Ascending aorta (tissue), 2 donors: Measurements from ENCODE around the gene ENO2. TPM values are rescaled to one million over a fixed set of nuclear protein-coding genes. Genes with fewer than 3 reads are reported as not detected.
A peak's percentile ranks its signal among the peaks of the same experiment; 100 is the strongest.

Source experiments
- DNase-seq, 2 donors: peaks; one replicate each; pipeline ENCODE4 v3.0.0-alpha.2; 2019; ENCODE audit warnings: low spot score in 2 of 2
- H3K27ac ChIP-seq, 2 donors: fragments of 200-600 bp; sonication (generic); one replicate each; pipeline ENCODE4 v1.5.1; 2016 to 2017; ENCODE audit warnings: mild to moderate bottlenecking in 1 of 2
- H3K27me3 ChIP-seq: fragments of 200-600 bp; sonication (generic); one replicate; pipeline ENCODE4 v1.5.1; 2017
- H3K36me3 ChIP-seq, 2 donors: fragments of 200-600 bp; sonication (generic); one replicate each; pipeline ENCODE4 v1.5.1; 2016
- H3K4me1 ChIP-seq, 2 donors: fragments of 200-600 bp; sonication (generic); one replicate each; pipeline ENCODE4 v1.5.1; 2016 to 2017; ENCODE audit warnings: mild to moderate bottlenecking in 1 of 2
- H3K4me3 ChIP-seq, 2 donors: fragments of 200-600 bp; sonication (generic); one replicate each; pipeline ENCODE4 v1.5.1; 2016 to 2017; ENCODE audit warnings: mild to moderate bottlenecking in 1 of 2
- H3K9me3 ChIP-seq, 2 donors: fragments of 200-600 bp; sonication (generic); one replicate each; pipeline ENCODE4 v1.5.1; 2016
- intact Hi-C: fragments of 100-400 bp; cut with DNase I; formaldehyde crosslinking; loops from one replicate; pipeline ENCODE4 v1.15.1; 2023
- total RNA-seq: library from RNA; depleted of rRNA; stranded (reverse); fragments of >200 nt; gene quantifications from one replicate; pipeline ENCODE4 v1.1.0, GENCODE V29; 2016
- TF ChIP-seq, protein P1 (sequence below), 3 experiments: fragments of 200-600 bp in 2 of 3; fragments of 450-650 bp in 1 of 3; sonication (generic) in 2 of 3; IDR thresholded peaks; one replicate each; pipeline ENCODE4 v1.5.1; 2016 to 2019; ENCODE audit warnings: antibody characterized with exemption in 3 of 3, mild to moderate bottlenecking in 1 of 3, moderate library complexity in 1 of 3

The ENO2 gene
- total RNA-seq, 1 donor from 2014 or later: 30.3 TPM

GRCh38 chr12:6960593-6961277 is 46.4 kb downstream of the ENO2 start:
- peak overlapping the region; percentile 38 to 64 for H3K27ac ChIP-seq
- H3K9me3 ChIP-seq: no peaks in the 10 kb centered on the region
- peaks cover 0 to 10% of the 10 kb centered on the region in 2 donors for H3K4me1 ChIP-seq
- peak in 1 of 2 donors; percentile 62 for DNase-seq
- peaks cover 6 to 7% of the 10 kb centered on the region in 2 donors for H3K36me3 ChIP-seq
- H3K27me3 ChIP-seq: no peaks in the 10 kb centered on the region
- peak overlapping the region in 1 of 2 donors; percentile 22 for H3K4me3 ChIP-seq
- TF ChIP-seq, protein P1, sequence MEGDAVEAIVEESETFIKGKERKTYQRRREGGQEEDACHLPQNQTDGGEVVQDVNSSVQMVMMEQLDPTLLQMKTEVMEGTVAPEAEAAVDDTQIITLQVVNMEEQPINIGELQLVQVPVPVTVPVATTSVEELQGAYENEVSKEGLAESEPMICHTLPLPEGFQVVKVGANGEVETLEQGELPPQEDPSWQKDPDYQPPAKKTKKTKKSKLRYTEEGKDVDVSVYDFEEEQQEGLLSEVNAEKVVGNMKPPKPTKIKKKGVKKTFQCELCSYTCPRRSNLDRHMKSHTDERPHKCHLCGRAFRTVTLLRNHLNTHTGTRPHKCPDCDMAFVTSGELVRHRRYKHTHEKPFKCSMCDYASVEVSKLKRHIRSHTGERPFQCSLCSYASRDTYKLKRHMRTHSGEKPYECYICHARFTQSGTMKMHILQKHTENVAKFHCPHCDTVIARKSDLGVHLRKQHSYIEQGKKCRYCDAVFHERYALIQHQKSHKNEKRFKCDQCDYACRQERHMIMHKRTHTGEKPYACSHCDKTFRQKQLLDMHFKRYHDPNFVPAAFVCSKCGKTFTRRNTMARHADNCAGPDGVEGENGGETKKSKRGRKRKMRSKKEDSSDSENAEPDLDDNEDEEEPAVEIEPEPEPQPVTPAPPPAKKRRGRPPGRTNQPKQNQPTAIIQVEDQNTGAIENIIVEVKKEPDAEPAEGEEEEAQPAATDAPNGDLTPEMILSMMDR (IDR thresholded peaks at IDR 0.05): no peak
- intact Hi-C loops: no loop called here

DNA sequence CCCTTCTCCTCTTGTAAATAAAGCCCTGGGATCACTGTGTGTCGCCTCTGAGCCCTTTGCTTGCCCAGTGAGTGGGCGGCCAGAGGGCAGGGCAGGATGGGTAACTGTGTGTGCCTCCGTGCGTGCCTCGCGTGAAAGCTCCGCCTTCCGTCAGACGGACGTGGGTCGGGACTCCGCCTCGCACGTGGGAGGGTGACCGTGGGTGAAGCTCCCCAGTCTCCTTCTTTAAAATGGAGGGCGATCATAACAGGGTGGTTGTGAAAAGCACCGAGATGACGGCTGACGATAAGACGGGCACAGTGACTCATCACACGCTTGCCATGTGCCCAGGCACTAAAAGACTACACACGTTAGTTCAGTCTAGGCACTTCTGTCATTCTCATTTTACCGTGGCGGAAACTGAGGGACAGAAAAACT is 46.9 kb downstream of the ENO2 start:
- peak overlapping the region; percentile 38 to 64 for H3K27ac ChIP-seq

GRCh38 chr12:6961695-6962284 is 47.4 kb downstream of the ENO2 start:
- Histone ChIP-seq H3K4me3 (peak overlapping the region in 1 of 2 donors; percentile 30), H3K36me3 (peaks cover 16 to 17% of the 10 kb centered on the region in 2 donors), H3K9me3 (no peaks in the 10 kb centered on the region), H3K27me3 (no peaks in the 10 kb centered on the region), H3K4me1 (peaks cover 0 to 10% of the 10 kb centered on the region in 2 donors), H3K27ac (peak overlapping the region; percentile 38 to 64)
- TF ChIP-seq, protein P1 (IDR thresholded peaks at IDR 0.05): peak in 2 of 3 experiments; percentile 4 to 22
- peak in 1 of 2 donors; percentile 79 for DNase-seq
- intact Hi-C loops: no loop called here

More for the DNA sequence above, 46.9 kb downstream of the ENO2 start:
- intact Hi-C loops: no loop called here
- H3K4me3 ChIP-seq: peak overlapping the region in 1 of 2 donors; percentile 30
- TF ChIP-seq, protein P1 (IDR thresholded peaks at IDR 0.05): no peak
- peak in 1 of 2 donors; percentile 75 for DNase-seq
- H3K27me3 ChIP-seq: no peaks in the 10 kb centered on the region
- H3K9me3 ChIP-seq: no peaks in the 10 kb centered on the region
- peaks cover 0 to 10% of the 10 kb centered on the region in 2 donors for H3K4me1 ChIP-seq
- H3K36me3 ChIP-seq: peaks cover 11 to 12% of the 10 kb centered on the region in 2 donors

- DNase-seq: no peak
- TF ChIP-seq, protein P1 (IDR thresholded peaks at IDR 0.05): no peak
- peak overlapping the region; percentile 38 to 64 for H3K27ac ChIP-seq
- no peaks in the 10 kb centered on the region for H3K9me3 ChIP-seq
- H3K4me3 ChIP-seq: no peak overlapping the region
- peaks cover 0 to 10% of the 10 kb centered on the region in 2 donors for H3K4me1 ChIP-seq
- no peaks in the 10 kb centered on the region for H3K27me3 ChIP-seq
- H3K36me3 ChIP-seq: peaks cover 23 to 24% of the 10 kb centered on the region in 2 donors
- intact Hi-C loops: no loop called here
These were observed 48.1 kb downstream of the ENO2 start for GRCh38 chr12:6962285-6963015.

DNA sequence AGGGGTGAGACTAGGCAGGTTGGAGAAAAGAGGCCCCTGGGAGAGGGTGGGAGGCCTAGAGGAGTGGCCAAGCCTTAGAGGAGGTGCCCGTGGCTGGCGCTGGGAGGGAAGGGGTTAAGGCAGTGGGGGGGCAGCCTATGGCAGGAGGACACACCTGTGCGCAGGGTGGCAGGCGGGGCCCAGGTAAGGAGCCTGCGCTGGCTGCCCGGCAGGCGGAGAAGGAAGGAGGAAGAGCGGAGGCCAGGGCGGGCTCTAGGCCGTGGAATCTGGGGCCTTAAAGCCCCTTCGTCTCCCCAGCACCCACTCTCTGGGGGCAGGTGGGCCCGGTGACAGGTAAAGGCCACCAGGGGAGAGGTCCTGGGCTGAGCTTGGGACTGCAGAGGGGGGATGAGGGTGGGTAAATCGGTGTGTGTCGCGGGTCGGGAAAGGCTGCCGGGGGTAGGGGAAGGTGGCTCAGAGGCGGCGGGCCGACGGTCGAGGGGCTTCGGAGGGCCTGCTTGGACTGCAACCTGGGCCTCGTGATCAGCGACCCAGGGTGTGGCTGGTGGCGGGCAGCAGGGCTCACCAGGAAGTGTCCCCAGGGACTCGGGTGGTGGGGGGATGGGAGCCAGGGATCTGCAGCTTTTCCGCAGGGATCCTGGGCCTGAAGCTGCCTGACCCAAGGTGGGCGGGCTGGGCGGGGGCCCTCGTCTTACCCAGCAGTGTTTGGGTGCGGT is 48.8 kb downstream of the ENO2 start:
- intact Hi-C loops: no loop called here

More for the DNA sequence above, 48.8 kb downstream of the ENO2 start:
- H3K27me3 ChIP-seq: no peaks in the 10 kb centered on the region
- H3K36me3 ChIP-seq: peaks cover 30 to 31% of the 10 kb centered on the region in 2 donors
- H3K27ac ChIP-seq: peak overlapping the region in 1 of 2 donors; percentile 2
- peak in 1 of 2 donors; percentile 59 for DNase-seq
- H3K4me3 ChIP-seq: no peak overlapping the region
- H3K4me1 ChIP-seq: peaks cover 0 to 10% of the 10 kb centered on the region in 2 donors
- no peaks in the 10 kb centered on the region for H3K9me3 ChIP-seq
- TF ChIP-seq, protein P1 (IDR thresholded peaks at IDR 0.05): no peak
